Right forelimb (tissue), 1 donor: ENCODE data around the gene AFAP1L2.

Source experiments
- DNase-seq: peaks from one replicate; pipeline ENCODE4 v3.0.0-alpha.2; 2018

AFAP1L2 gene

GRCh38 chr10:114261076-114261475 lies 143.2 kb downstream of the AFAP1L2 start:
- DNase-seq = no peak

- DNase-seq = no peak
Measured at GRCh38 chr10:114260366-114260765, 143.9 kb downstream of the AFAP1L2 start.

- DNase-seq = no peak
Measured at GRCh38 chr10:114259824-114260223, 144.5 kb downstream of the AFAP1L2 start.

- no peak for DNase-seq
Measured at GRCh38 chr10:114258274-114258840, 145.9 kb downstream of the AFAP1L2 start.

- no peak for DNase-seq
Measured at GRCh38 chr10:114257498-114257897, 146.8 kb downstream of the AFAP1L2 start.

GRCh38 chr10:114256822-114257221 lies 147.5 kb downstream of the AFAP1L2 start:
- no peak for DNase-seq

GRCh38 chr10:114256008-114256765 lies 148.1 kb downstream of the AFAP1L2 start:
- no peak for DNase-seq

GRCh38 chr10:114255227-114255626 lies 149.1 kb downstream of the AFAP1L2 start:
- DNase-seq = no peak

GRCh38 chr10:114252883-114253282 lies 151.4 kb downstream of the AFAP1L2 start:
- DNase-seq = no peak

GRCh38 chr10:114252092-114252491 lies 152.2 kb downstream of the AFAP1L2 start:
- DNase-seq = no peak

GRCh38 chr10:114250716-114251115 lies 153.6 kb downstream of the AFAP1L2 start:
- DNase-seq = no peak

- no peak for DNase-seq
Measured at GRCh38 chr10:114250236-114250635, 154.1 kb downstream of the AFAP1L2 start.

- no peak for DNase-seq
Measured at GRCh38 chr10:114246679-114247305, 157.5 kb downstream of the AFAP1L2 start.

GRCh38 chr10:114245121-114245791 lies 159.0 kb downstream of the AFAP1L2 start:
- DNase-seq = no peak
